ENCODE results near the gene MAD1L1. TPM values are rescaled to one million over a fixed set of nuclear protein-coding genes. Genes with fewer than 3 reads are reported as not detected.

MAD1L1 gene
- total RNA-seq, 1 donor from 2014 or later: 59.6 TPM

- H3K36me3 ChIP-seq: peaks cover 5 to 14% of the 10 kb centered on the region in 2 donors
- no peak for TF ChIP-seq CTCF (IDR thresholded peaks at IDR 0.05)
- no peak for DNase-seq (ENCODE audit: low spot score in 2 of 2)
- no peaks in the 10 kb centered on the region for H3K27me3 ChIP-seq
- intact Hi-C loops (cut with DNase I): no loop called here
- no peak overlapping the region for H3K4me3 ChIP-seq
- no peak overlapping the region for H3K27ac ChIP-seq
- H3K4me1 ChIP-seq: no peaks in the 10 kb centered on the region
- no peaks in the 10 kb centered on the region for H3K9me3 ChIP-seq
Observed at GRCh38 chr7:1885465-1886226, 347.1 kb downstream of the MAD1L1 start.

- Histone ChIP-seq H3K4me1 (no peaks in the 10 kb centered on the region), H3K36me3 (peaks cover 5 to 19% of the 10 kb centered on the region in 2 donors), H3K9me3 (no peaks in the 10 kb centered on the region), H3K27ac (no peak overlapping the region), H3K4me3 (no peak overlapping the region), H3K27me3 (no peaks in the 10 kb centered on the region)
- intact Hi-C loops (cut with DNase I): no loop called here
- DNase-seq (ENCODE audit: low spot score in 2 of 2): no peak
- no peak for TF ChIP-seq CTCF (IDR thresholded peaks at IDR 0.05)
Observed at GRCh38 chr7:1884583-1885350, 348.0 kb downstream of the MAD1L1 start.

GRCh38 chr7:1883834-1884582, 348.7 kb downstream of the MAD1L1 start:
- no peak for DNase-seq (ENCODE audit: low spot score in 2 of 2)
- no peak for TF ChIP-seq CTCF (IDR thresholded peaks at IDR 0.05)
- H3K4me3 ChIP-seq: no peak overlapping the region
- no peak overlapping the region for H3K27ac ChIP-seq
- no peaks in the 10 kb centered on the region for H3K4me1 ChIP-seq
- H3K27me3 ChIP-seq: no peaks in the 10 kb centered on the region
- peaks cover 0 to 2% of the 10 kb centered on the region in 2 donors for H3K9me3 ChIP-seq
- peaks cover 5 to 19% of the 10 kb centered on the region in 2 donors for H3K36me3 ChIP-seq
- intact Hi-C loops (cut with DNase I): no loop called here

GRCh38 chr7:1883031-1883761, 349.5 kb downstream of the MAD1L1 start:
- Histone ChIP-seq H3K9me3 (peaks cover 0 to 10% of the 10 kb centered on the region in 2 donors), H3K4me3 (no peak overlapping the region), H3K27me3 (no peaks in the 10 kb centered on the region), H3K4me1 (no peaks in the 10 kb centered on the region), H3K36me3 (peaks cover 5 to 14% of the 10 kb centered on the region in 2 donors), H3K27ac (no peak overlapping the region)
- no peak for DNase-seq (ENCODE audit: low spot score in 2 of 2)
- intact Hi-C loops (cut with DNase I): no loop called here
- TF ChIP-seq CTCF (IDR thresholded peaks at IDR 0.05): no peak

- Histone ChIP-seq H3K27me3 (no peaks in the 10 kb centered on the region), H3K27ac (no peak overlapping the region), H3K4me1 (no peaks in the 10 kb centered on the region), H3K36me3 (peaks cover 5 to 10% of the 10 kb centered on the region in 2 donors), H3K9me3 (peaks cover 0 to 16% of the 10 kb centered on the region in 2 donors), H3K4me3 (no peak overlapping the region)
- DNase-seq (ENCODE audit: low spot score in 2 of 2): no peak
- no peak for TF ChIP-seq CTCF (IDR thresholded peaks at IDR 0.05)
- intact Hi-C loops (cut with DNase I): no loop called here
Observed at GRCh38 chr7:1882451-1882850, 350.3 kb downstream of the MAD1L1 start.

Measured in ascending aorta (tissue), 2 donors.